Posterior vena cava (tissue), 2 donors: Measurements from ENCODE around the gene TCAF2. TPM values are rescaled to one million over a fixed set of nuclear protein-coding genes. Genes with fewer than 3 reads are reported as not detected.
"Not testable (repeated sequence)": the region's sequence is repeated elsewhere in the genome, so short reads cannot be mapped to it uniquely, and the experiment has no call there.

ENCODE experiments used
- DNase-seq: peaks from one replicate; pipeline ENCODE4 v3.0.0-alpha.2; 2020; ENCODE audit warnings: low spot score
- intact Hi-C, 2 donors: fragments of 100-400 bp; cut with DNase I; formaldehyde crosslinking; loops; one replicate each; pipeline versions ENCODE4 v1.14.1 to v1.14.2; 2022 to 2023
- long read RNA-seq, 2 donors: library from polyadenylated mRNA; unstranded; transcript quantifications; one replicate each; pipeline ENCODE4 v2.0.0, GENCODE V29; 2020 to 2021
- total RNA-seq, 2 donors: library from RNA; stranded (reverse); fragmentation: NEBNext Ultra II Directional; extraction: Animal tissue kit (Norgen Biotek cat#: 25700); gene quantifications; one replicate each; pipeline ENCODE4 v1.2.1, GENCODE V29; 2021
- donor health status: DM: yes; HTN: yes; CAD: no.
- donor health status: DM: yes; HTN: yes; CAD: no.

TCAF2 gene
- total RNA-seq = 1 to 10 TPM; 1.4 to 1.7 TPM
- long read RNA-seq, donor 1 = 0 reads
- long read RNA-seq, donor 2, partial matches to known transcripts = 0 of 2 reads
- long read RNA-seq, donor 2, other reads (novel, unspliced or antisense) = 2 of 2 reads

DNA sequence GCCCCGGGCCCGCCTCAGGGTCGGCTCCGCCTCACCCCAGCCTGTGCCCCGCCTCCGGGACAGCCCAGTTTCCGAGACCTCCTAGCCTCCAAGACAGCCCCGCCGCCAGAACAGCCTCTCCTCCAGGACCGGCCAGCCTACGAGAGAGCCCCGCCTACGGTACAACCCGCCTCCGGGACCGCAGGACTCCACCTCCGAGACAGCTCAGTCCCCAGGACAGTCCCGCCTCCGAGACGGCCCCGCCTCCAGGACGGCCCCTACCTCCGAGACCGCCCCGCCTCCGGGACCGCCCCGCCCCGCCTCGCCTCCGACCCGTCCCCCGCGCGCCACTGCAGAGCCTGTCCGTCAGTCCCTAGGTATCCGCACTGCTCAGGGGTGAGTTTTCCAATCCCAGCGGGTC, at the start of gene TCAF2:
TSS of gene TCAF2 (plus strand) at position 329 of the 400 bp plus-strand sequence.
- DNase-seq, intact Hi-C loops: not testable (repeated sequence)

DNA sequence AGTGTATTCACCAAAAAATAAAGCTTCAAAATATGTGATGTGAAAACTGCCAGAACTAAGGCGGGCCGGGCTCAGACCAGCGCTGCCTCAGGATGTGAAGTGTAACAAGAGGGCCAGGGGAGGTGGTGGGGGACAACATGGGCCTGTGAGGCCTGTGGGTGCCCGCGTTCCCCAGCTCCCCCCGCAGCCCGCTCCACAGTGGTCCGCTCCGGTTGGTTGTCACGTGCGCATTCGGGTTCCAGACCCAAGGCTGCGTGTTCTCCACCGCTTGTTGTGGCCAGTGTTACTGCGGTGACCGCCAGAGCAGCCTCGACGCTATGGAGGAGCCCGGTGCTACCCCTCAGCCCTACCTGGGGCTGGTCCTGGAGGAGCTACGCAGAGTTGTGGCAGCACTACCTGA, 49.3 kb upstream of the TCAF2 start, which contains the start of gene CTAGE15:
TSS of gene CTAGE15 (plus strand) at position 301 of the 400 bp plus-strand sequence. CDS start at position 318, 17 bp downstream.
- DNase-seq, intact Hi-C loops: not testable (repeated sequence)

DNA sequence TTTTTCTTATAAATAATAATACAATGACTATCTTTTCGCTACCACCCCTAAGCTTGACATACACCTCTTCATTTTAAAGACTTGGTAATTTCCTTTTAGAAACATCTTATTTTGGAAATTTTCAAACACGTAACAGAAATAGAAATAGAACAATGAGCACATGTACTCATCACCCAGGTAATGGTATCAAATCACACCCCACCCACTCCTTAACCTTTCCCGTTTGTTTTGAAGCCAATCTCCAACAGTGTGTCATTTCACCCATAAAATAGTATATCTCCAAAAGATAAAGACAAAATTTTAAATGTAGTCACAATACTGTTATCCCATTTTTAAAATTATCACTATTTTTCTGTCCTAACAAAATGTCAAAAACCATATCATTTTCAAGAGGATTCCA, 32.6 kb upstream of the TCAF2 start:
- intact Hi-C loops, DNase-seq: not testable (repeated sequence)

DNA sequence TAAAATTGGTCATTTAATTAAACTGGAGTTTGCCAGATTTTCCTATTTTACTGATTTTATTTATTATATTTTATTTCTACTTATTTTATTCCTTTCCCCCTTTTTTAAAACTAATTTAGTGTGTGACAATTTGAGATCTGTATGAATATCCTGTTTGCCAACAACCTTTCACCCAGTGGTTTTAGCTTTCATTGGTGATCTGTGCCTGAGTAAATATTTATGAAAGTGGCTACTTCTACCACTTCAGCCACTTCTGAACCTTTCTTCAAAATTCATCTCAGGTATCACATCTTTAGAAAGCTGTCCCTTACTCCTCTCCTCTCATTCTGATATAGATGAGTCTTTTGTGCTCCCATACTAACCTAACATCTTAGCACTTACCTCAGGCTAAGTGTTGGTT, 30.9 kb upstream of the TCAF2 start:
- intact Hi-C loops, DNase-seq: not testable (repeated sequence)

DNA sequence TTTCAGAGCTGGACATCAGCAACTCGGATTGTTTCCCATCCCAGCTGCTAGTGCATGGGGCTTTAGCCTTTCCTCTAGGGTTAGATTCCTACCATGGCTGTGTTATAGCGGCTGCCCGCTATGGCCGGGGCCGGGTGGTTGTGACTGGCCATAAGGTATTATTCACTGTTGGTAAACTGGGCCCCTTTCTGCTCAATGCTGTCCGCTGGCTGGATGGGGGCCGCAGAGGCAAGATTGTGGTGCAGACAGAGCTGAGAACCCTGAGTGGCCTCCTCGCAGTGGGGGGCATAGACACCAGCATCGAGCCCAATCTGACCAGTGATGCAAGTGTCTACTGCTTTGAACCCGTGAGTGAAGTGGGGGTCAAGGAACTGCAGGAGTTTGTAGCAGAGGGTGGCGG, 22.7 kb upstream of the TCAF2 start:
- intact Hi-C loops, DNase-seq: not testable (repeated sequence)

DNA sequence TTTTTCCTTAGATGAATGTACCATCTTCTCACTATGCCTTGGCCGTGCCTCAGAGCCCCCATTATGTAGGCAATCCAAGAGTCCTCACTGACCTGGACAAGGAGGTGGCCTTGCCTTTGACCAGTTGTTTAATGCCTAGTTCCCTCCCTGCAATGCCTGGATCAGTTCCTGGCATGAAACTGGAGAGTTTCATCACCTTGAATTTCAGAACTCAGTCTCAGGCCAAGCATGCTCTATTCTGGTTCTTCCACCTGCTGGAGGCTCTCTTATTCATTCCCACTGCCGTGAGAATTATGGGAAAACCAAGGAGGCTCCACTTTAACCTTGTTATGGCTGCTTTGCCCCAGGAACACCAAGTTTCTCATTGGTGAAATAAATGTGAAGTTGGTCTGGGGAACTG, 17.2 kb upstream of the TCAF2 start:
- DNase-seq = not testable (repeated sequence)

DNA sequence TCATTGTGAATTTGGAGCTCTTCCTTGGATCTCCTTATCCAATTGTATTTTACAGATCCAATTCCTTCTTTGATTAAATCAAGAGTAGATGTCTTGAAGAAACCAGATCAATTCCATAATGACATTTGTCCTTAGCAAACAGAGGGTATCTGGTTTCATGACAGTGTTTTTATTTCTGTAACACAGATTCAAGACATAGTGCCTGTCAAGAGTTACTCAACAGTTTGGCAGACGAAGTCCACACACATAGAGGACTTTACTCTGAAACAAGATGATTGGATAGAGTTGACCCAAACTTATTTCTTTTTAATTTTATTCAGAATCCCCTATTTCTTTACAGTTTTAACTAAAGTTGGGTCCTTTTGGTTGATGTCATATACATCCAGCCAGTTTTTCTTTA, 14.7 kb upstream of the TCAF2 start:
- DNase-seq, intact Hi-C loops: not testable (repeated sequence)

More for the DNA sequence above, 17.2 kb upstream of the TCAF2 start:
- intact Hi-C loops = not testable (repeated sequence)

DNA sequence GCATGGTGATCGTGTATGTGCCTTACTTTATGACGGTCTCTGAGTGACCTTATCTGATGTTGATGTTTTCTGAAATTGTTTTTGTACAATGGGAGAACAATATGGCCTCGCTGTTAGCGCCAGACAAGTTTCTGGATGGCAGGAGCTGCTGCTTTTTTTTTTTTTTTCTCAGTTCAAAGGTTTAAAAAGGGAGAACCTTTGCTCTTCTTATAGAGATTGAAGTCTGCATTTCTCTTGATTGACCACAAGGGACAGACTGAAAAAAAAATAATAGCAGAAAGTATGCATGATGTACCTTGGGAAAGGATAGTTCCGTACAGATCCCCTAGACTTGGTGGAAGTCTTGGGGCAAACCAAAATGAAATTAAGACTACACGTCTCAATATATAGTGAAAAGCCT, 5.2 kb upstream of the TCAF2 start:
- DNase-seq, intact Hi-C loops: not testable (repeated sequence)

DNA sequence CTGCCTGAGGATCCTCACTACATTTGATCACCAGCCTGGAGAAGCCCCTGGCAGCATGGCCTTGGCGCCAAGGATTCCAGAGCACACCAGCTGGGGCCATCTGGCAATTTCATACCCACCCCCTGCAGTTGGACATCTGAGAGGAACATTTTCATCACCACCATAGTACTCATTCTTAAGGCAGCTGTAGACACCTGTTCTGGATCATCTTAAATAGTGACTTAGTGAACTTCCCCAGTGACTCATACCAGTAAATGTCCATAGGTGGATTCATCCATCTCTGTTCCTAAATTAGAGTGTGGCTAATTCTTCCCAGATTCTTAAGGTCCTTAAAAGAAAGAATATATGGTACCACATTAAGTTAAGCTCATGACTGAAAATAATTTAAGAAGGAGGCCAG, 3.6 kb upstream of the TCAF2 start:
- DNase-seq, intact Hi-C loops: not testable (repeated sequence)

DNA sequence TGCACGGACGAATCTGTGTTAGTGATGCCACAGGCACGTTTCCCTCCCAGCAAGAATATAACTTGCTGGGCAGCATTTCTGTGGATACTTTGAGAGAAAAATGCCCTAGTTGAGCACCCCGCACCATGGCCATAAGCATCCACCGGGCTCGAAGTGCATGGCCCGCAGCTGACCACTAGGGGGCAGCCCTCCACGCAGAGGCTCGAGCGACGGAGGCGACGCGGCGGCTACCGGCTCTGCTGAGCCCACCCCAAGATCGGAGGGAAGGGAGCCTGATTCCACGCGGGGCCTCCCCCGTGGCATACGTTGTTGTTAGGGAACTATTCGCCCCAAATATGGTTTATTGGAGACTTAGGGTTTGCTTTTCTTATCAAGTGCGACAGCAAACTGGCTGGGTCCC, 716 bp upstream of the TCAF2 start:
- DNase-seq, intact Hi-C loops: not testable (repeated sequence)

DNA sequence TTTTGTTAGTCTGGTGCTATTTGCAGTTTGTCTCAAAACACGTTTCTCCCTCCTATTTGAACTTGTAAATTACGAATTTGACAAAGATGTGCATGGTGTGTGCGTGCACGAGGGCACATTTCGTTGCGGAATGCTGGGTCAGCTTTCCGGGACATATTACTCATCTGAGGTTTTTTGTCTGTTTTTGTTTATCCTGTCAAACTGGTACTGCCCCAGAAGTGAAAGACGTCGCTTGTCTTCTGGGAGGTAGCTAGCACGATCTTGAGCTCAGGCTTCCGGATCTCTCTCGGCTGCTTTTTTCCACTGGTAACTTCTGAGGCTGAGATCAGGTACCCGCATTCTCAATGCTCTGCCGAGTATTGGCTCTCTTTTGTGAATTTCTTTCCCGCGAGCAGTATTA, 401 bp downstream of the TCAF2 start:
- DNase-seq, intact Hi-C loops: not testable (repeated sequence)

DNA sequence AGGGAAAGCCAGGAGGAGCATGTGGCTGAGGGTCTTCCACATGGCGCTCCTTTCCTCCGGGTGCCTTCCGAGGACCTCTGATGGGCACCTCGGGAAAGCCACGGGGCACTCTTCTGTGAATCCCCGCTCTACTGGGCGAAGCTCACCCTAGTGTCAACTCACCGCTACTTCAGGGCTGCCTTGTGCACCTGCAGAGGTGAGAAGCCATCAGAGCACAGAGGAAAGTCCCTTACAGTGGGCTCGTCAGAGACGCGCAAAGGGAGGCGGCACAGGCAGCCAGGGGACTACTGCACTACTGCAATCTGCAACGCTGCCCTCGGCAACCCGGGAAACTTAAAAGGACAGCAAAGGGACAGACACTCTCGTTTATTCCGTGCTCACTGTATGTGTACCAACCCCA, 1.4 kb downstream of the TCAF2 start:
- intact Hi-C loops, DNase-seq: not testable (repeated sequence)

DNA sequence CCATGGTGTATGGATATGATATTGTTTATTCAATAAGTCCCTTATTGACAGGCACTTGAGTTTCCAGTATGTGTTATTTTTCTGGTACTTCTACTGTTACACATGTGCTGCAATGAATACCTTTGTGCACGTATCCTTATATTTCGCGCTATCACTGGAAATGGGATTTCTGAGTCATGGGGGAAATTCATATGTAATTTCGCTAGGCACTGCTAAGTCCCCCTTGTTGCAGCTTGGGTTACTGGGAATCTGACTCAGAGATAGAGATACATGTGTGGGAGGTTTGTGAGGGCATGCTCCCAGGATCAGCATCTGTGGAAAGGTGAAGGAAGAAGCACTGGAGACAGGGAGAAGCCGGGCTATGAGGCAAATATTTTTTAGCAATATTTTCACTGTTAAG, 9.9 kb downstream of the TCAF2 start:
- DNase-seq, intact Hi-C loops: not testable (repeated sequence)

DNA sequence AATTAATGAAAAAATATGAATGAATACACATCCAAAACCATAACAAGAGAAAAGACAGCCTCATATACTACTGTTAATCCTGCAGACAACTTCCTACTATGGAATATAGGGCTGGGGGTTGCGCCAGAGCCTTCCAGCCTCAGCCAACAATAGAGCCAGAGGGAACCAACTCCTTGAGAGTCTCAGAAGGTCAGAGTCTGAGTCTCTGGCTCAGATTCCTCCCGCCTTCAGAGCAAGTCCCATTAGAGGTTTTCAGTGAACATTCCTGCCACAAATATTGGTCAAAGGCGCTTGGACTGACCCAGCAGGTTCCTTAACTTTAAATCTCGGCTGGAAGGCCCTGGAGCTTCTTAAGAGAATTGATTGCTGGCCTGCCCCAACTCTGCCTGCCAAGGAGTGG, 11.7 kb downstream of the TCAF2 start:
- DNase-seq, intact Hi-C loops: not testable (repeated sequence)

DNA sequence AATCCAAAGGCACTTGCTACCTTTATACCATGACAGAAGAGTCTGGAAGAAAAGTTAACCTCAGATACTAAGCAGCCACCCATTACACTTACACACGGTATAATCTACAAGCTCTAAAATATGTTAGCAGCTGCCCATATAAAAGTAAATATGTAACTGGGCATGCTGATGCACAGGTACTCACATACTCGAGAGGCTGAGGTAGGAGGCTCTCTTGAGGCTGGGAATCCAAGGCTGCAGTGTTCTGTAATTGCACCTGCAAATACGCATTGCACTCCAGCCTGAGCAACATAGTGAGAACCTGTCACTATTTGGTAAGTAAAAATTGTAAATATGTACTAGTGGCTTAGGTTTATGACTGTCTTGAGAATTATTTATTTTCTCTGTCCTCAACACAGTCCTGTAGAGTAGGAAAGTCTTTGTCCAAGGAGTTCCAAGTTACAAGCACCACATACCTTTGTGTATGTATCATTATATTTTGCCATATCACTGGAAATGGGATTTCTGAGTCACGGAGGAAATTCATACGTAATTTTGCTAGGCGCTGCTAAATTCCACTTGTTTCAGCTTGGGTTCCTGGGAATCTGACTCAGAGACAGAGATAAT, 12.3 kb downstream of the TCAF2 start:
- intact Hi-C loops, DNase-seq: not testable (repeated sequence)

DNA sequence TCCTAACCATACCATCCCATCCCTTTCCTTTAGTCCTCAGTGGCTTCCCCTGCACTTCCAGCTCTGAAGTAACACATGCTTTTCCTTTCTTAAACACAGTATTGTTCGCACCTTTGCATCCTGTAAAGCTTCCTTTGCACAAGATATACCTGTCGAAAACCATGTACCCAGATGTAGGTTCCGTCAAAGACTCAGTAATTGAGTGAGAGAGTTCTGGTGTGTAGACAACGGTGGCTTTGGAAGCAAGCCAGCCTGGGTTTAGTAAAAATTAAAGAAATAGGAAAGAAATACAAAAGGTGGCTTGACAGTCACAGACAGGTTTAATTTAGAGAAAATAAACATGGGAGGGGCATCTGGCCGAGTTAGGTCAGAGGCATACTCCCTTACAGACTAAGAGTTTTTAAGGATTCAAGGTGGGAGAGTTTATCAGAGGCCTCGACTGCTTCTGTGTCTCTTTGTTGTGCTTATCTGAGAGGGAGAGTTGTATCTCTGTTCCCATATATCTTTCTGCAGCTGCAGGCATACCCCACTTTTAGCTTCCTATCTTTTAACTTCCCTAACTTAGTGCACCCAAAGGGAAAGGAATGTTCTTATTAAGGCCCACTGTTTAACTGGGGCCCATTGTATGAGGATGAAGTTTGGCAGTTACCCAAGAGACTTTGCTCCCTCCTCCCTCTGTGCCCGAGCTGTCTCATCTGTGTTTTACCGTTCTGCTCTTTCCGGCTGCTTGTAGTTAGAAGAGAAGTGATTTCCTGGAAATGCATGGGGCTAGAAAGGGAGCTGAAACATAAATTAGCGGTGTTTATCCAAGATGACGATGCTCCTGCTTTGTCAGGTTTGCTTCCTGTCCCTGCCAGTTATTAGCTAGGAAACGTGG, 14.8 kb downstream of the TCAF2 start:
- intact Hi-C loops, DNase-seq: not testable (repeated sequence)

DNA sequence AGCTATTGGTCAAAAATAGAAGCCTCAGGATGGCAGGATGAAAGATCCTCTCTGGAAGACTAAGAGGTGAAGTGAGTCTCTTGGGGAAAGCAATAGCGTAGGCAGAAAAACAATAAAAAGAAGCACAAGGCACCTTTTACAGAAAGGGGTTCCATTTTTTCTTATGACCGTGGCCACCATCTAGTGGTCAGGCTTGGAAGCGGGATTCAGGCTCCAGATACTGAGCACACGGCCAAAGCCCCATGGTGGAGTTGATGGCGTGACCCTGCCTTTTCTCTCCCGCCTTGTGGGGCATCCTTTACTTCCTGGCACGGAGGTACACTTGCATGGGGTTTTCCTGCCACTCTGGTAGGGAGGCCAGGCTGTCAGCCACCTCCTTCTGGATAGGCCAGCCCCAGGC, 18.6 kb downstream of the TCAF2 start:
- intact Hi-C loops, DNase-seq: not testable (repeated sequence)

DNA sequence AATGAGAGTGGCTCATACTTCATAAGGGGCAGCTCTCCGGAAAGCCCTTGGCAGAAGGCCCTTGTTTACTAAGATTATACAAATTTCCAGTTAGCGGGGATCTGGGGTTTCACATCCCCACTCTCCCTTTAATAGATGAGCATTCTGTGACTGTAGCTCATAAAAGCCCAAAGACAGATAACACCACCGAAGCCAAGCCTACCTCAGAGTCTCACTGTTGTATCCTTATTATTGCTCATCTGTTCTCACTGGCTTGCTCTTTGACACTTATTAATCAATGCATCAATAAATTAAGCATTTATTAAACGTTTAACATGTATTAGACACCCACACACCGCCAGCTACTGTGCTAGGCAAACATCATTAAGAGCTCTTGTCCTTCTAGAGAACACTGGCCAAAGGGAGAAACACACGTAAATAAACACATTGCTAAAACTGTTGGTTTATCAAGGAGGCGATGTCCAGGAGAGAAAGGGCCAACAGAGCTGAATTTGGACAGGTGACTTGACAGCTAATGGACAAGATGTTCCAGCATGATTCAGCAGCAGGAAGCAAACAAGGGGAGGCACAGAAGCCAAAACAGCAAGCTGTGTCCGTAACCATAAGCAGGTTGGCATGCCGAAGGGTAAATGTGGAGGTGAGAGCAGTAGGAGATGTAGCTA, 19.9 kb downstream of the TCAF2 start:
- DNase-seq, intact Hi-C loops: not testable (repeated sequence)

DNA sequence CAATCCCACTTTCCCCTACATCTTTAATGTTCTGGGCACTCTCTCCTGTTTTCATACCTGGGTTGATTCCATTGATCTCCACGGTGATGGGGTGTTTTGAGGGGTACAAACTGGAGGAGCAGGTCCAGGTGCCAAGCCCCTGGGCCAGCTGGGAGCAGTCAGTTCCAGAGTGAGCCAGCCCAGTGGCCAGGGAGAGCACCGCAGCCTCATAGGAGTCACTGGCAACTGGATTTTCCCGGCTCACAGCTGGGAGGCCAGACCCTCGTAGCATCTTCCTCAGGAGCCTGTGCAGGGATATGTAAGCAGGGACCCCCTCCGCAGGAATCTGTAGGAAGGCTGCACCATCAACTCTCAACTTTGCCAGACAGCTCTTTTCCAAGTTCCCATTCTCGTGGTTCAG, 25.8 kb downstream of the TCAF2 start:
- intact Hi-C loops = not testable (repeated sequence)

DNA sequence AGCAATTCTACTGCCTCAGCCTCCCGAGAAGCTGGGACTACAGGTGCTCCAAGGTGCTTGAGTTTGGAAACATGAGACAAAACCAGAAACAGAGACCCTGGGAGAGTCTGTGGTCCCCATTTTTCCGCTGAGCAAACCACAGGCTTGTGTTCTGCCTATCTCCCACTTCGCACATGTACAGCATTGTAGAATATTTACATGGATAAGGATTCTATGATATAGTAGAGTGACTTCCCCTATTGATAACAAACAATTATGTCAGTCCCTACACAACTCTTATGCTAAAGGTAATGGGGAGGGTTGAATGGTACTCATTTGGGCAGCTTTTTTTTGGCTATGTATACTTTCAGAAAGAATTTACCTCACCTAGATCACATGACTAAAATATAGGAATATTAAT, 29.1 kb downstream of the TCAF2 start:
- intact Hi-C loops, DNase-seq: not testable (repeated sequence)

More for the DNA sequence above, 25.8 kb downstream of the TCAF2 start:
- DNase-seq = not testable (repeated sequence)
